Caco-2 (cell line): ENCODE data around the gene FAM120B. TPM values are rescaled to one million over a fixed set of nuclear protein-coding genes. Genes with fewer than 3 reads are reported as not detected.

ENCODE experiments used
- BruUV-seq: library from RNA; stranded (reverse); fragments of 400-500 nt; replicated peaks from 2 replicates; lab custom pipeline; 2021; lab: Mats Ljungman, UMichigan
- CTCF ChIA-PET: fragments of 300-600 bp; sonication (Branson Sonifier 250); formaldehyde crosslinking; loops from one replicate; lab custom pipeline; 2022; ENCODE audit warnings: antibody characterized with exemption; lab: Charles Lee
- POLR2A ChIA-PET: fragments of 300-600 bp; sonication (Branson Sonifier 250); formaldehyde crosslinking; loops from one replicate; lab custom pipeline; 2022; ENCODE audit warnings: antibody characterized with exemption; lab: Charles Lee
- DNase-seq, 2 experiments: peaks; one replicate each; pipeline versions ENCODE4 v3.0.0 to v3.0.0-alpha.2; 2020 to 2022
- H3K27me3 ChIP-seq: replicated peaks from 2 replicates; pipeline ENCODE4 v1.6.0; 2011; ENCODE audit warnings: low read length; ENCODE audit not compliant: control insufficient read depth, insufficient read depth
- H3K36me3 ChIP-seq: 2 replicates; pipeline ENCODE4 v1.5.1; 2011; ENCODE audit warnings: low read length; ENCODE audit not compliant: control insufficient read depth, insufficient read depth
- H3K4me1 ChIP-seq: fragments of 250-450 bp; sonication (Bioruptor Pico); 2 replicates; pipeline ENCODE4 v1.5.1; 2020; ENCODE audit warnings: mild to moderate bottlenecking
- H3K4me3 ChIP-seq: 2 replicates; pipeline ENCODE4 v1.5.1; 2011; ENCODE audit warnings: low read depth, mild to moderate bottlenecking, control low read depth, low read length
- H3K9me3 ChIP-seq: fragments of 250-450 bp; sonication (Bioruptor Pico); 2 replicates; pipeline ENCODE4 v1.5.1; 2020; ENCODE audit warnings: mild to moderate bottlenecking, moderate library complexity
- H3K27ac Mint-ChIP-seq: one replicate; pipeline ENCODE4 v1.8.0; 2022; ENCODE audit warnings: mixed read lengths; ENCODE audit not compliant: unreplicated experiment
- H3K27me3 Mint-ChIP-seq: one replicate; pipeline ENCODE4 v1.8.0; 2022; ENCODE audit warnings: mixed read lengths; ENCODE audit not compliant: insufficient read depth, unreplicated experiment
- H3K36me3 Mint-ChIP-seq: one replicate; pipeline ENCODE4 v1.8.0; 2022; ENCODE audit warnings: mild to moderate bottlenecking, mixed read lengths; ENCODE audit not compliant: insufficient read depth, unreplicated experiment
- H3K4me1 Mint-ChIP-seq: one replicate; pipeline ENCODE4 v1.8.0; 2022; ENCODE audit warnings: low read depth, mixed read lengths; ENCODE audit not compliant: unreplicated experiment
- H3K4me3 Mint-ChIP-seq: one replicate; pipeline ENCODE4 v1.8.0; 2022; ENCODE audit warnings: mild to moderate bottlenecking, moderate library complexity, mixed read lengths; ENCODE audit not compliant: unreplicated experiment
- H3K9me3 Mint-ChIP-seq: one replicate; pipeline ENCODE4 v1.8.0; 2022; ENCODE audit warnings: mixed read lengths; ENCODE audit not compliant: unreplicated experiment
- CTCF ChIP-seq, 2 experiments: fragments of 200-600 bp in 1 of 2; IDR thresholded peaks; 1 replicate in 1 of 2; 2 replicates in 1 of 2; pipeline versions ENCODE4 v1.5.1 to v1.8.0; 2011 to 2022; ENCODE audit warnings: antibody characterized with exemption in 1 of 2, control low read depth in 1 of 2, inconsistent platforms in 1 of 2, low read depth in 1 of 2, low read length in 1 of 2, mild to moderate bottlenecking in 1 of 2, moderate library complexity in 1 of 2; ENCODE audit not compliant: insufficient read depth in 1 of 2, severe bottlenecking in 1 of 2, unreplicated experiment in 1 of 2
- intact Hi-C: fragments of 100-400 bp; cut with micrococcal nuclease; formaldehyde crosslinking; loops from one replicate; pipeline ENCODE4 v1.10.0; 2022; ENCODE audit not compliant: unreplicated experiment
- total RNA-seq: library from RNA; stranded (reverse); gene quantifications from 2 replicates; pipeline ENCODE4 v1.2.3, GENCODE V29; 2022

Gene FAM120B
- total RNA-seq, 1 experiment from 2014 or later = 21.0 TPM

DNA sequence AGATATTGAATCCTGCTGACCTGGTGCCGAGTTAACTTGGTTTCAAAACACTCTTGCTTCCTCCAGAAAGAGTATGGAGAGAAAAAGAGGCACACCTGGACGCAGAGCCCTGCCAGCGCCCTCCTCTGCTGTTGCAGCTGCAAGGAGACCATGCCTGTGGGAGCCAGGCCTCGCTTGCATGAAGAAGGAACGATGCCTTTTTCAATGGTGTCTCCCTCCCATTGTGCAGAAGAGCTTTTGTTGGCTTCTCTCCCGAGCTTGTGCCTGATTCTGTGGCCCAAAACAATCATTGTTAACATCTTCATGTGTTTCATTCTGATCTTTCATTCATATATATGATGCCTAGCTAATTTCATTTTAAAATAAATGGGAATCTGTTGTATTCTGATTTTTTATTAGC, 98.1 kb downstream of the FAM120B start:
- intact Hi-C loops = no loop called here
- ChIA-PET CTCF (no interaction called here), POLR2A (no interaction called here)
- no peaks in the 10 kb centered on the region for H3K9me3 Mint-ChIP-seq
- peaks cover 11% of the 10 kb centered on the region for H3K36me3 Mint-ChIP-seq
- no peak overlapping the region for H3K4me3 Mint-ChIP-seq
- no peak overlapping the region for H3K27ac Mint-ChIP-seq
- TF ChIP-seq CTCF (IDR thresholded peaks at IDR 0.05; ENCODE audit: insufficient read depth in 1 of 2, low read depth in 1 of 2, low read length in 1 of 2, severe bottlenecking in 1 of 2, unreplicated experiment in 1 of 2) = no peak
- Histone ChIP-seq H3K27me3 (no peaks in the 10 kb centered on the region), H3K4me3 (no peak overlapping the region), H3K4me1 (no peaks in the 10 kb centered on the region), H3K9me3 (no peaks in the 10 kb centered on the region), H3K36me3 (no peaks in the 10 kb centered on the region; the same call in 1 of the 2 replicates)
- DNase-seq = no peak
- H3K27me3 Mint-ChIP-seq = no peaks in the 10 kb centered on the region
- no peaks in the 10 kb centered on the region for H3K4me1 Mint-ChIP-seq
- BruUV-seq = no TSS peak

DNA sequence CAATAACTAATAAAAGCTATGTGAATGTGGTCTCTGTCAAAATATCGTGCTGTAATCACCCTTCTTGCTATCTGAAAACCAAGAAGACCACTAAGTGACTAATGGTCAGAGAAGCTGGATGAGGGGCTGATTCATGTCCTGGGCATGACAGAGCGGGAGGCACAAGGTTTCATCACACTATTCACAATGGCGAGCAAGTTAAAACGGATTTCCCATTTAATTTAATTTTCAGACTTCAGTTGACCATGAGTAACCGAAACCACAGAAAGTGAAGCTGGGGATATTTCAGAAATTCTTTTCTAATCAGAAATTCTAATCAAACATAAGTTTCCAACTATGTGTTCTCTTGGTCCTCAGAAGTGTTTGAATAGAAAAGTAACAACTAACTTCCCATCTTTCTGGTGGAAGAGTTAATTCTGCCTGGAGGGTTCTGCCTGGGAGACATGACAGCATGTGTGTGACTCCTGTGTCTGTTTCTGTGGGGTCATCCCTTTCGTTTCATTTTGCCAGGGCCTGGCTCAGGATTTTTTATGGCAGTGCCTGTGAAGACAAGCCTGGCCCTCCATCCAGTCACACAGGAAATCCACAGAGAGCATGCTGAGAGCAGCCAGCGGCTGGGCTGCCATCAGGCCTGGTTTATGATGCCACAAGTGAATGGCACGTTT, 98.9 kb downstream of the FAM120B start:
- CTCF ChIA-PET = no interaction called here
- Histone ChIP-seq H3K9me3 (no peaks in the 10 kb centered on the region), H3K36me3 (no peaks in the 10 kb centered on the region; the same call in 1 of the 2 replicates), H3K27me3 (no peaks in the 10 kb centered on the region), H3K4me1 (no peaks in the 10 kb centered on the region), H3K4me3 (no peak overlapping the region)
- Mint-ChIP-seq H3K36me3 (peaks cover 11% of the 10 kb centered on the region), H3K9me3 (no peaks in the 10 kb centered on the region), H3K4me3 (no peak overlapping the region), H3K27me3 (no peaks in the 10 kb centered on the region), H3K4me1 (no peaks in the 10 kb centered on the region), H3K27ac (no peak overlapping the region)
- BruUV-seq = no TSS peak
- intact Hi-C loops = no loop called here
- TF ChIP-seq CTCF (IDR thresholded peaks at IDR 0.05; ENCODE audit: insufficient read depth in 1 of 2, low read depth in 1 of 2, low read length in 1 of 2, severe bottlenecking in 1 of 2, unreplicated experiment in 1 of 2) = no peak
- POLR2A ChIA-PET = no interaction called here
- DNase-seq = no peak

- POLR2A ChIA-PET = no interaction called here
- no TSS peak for BruUV-seq
- Mint-ChIP-seq H3K36me3 (peaks cover 11% of the 10 kb centered on the region), H3K27ac (no peak overlapping the region), H3K9me3 (no peaks in the 10 kb centered on the region), H3K4me3 (no peak overlapping the region), H3K27me3 (no peaks in the 10 kb centered on the region), H3K4me1 (no peaks in the 10 kb centered on the region)
- Histone ChIP-seq H3K36me3 (no peaks in the 10 kb centered on the region; the same call in 1 of the 2 replicates), H3K27me3 (no peaks in the 10 kb centered on the region), H3K4me1 (no peaks in the 10 kb centered on the region), H3K4me3 (no peak overlapping the region), H3K9me3 (no peaks in the 10 kb centered on the region)
- DNase-seq = no peak
- TF ChIP-seq CTCF (IDR thresholded peaks at IDR 0.05; ENCODE audit: insufficient read depth in 1 of 2, low read depth in 1 of 2, low read length in 1 of 2, severe bottlenecking in 1 of 2, unreplicated experiment in 1 of 2) = no peak
- intact Hi-C loops = no loop called here
- CTCF ChIA-PET = no interaction called here
Measured at GRCh38 chr6:170407200-170407599, 100.6 kb downstream of the FAM120B start.
